ENCODE measurements around the gene CCDC85C.
A peak's percentile ranks its signal among the peaks of the same experiment; 100 is the strongest.

CCDC85C gene

GRCh38 chr14:99628887-99629618, 25.0 kb upstream of the CCDC85C start:
- TF ChIP-seq ZBTB7A (IDR thresholded peaks at IDR 0.05; ENCODE audit: low read depth) (no peak), RAD21 (IDR thresholded peaks at IDR 0.05; ENCODE audit: low read depth) (peak; percentile 99), USF1 (IDR thresholded peaks at IDR 0.05) (peak; percentile 83), TCF12 (IDR thresholded peaks at IDR 0.05; ENCODE audit: low read depth) (0 out of 2 replicates have a peak, but pooled peaks have one; percentile 18), MAX (IDR thresholded peaks at IDR 0.05) (peak; percentile 45; the same call in 1 of the 2 replicates)

- TF ChIP-seq ZBTB7A (IDR thresholded peaks at IDR 0.05; ENCODE audit: low read depth) (no peak), TAF1 (IDR thresholded peaks at IDR 0.05; ENCODE audit: low read depth) (no peak), MAX (IDR thresholded peaks at IDR 0.05) (no peak), RAD21 (IDR thresholded peaks at IDR 0.05; ENCODE audit: low read depth) (no peak), EGR1 (IDR thresholded peaks at IDR 0.05) (no peak), TEAD4 (IDR thresholded peaks at IDR 0.05) (no peak), FOXM1 (IDR thresholded peaks at IDR 0.05; ENCODE audit: borderline replicate concordance, low read depth) (no peak), NFIC (IDR thresholded peaks at IDR 0.05) (no peak), YY1 (IDR thresholded peaks at IDR 0.05; ENCODE audit: low read depth) (no peak), TCF12 (IDR thresholded peaks at IDR 0.05; ENCODE audit: low read depth) (no peak), EP300 (IDR thresholded peaks at IDR 0.05; ENCODE audit: borderline replicate concordance) (no peak), CEBPB (IDR thresholded peaks at IDR 0.05) (no peak), REST (IDR thresholded peaks at IDR 0.05; ENCODE audit: low read depth) (no peak)
Measured at GRCh38 chr14:99627510-99628381, 23.7 kb upstream of the CCDC85C start.

- TF ChIP-seq REST (IDR thresholded peaks at IDR 0.05; ENCODE audit: low read depth) (no peak), TCF12 (IDR thresholded peaks at IDR 0.05; ENCODE audit: low read depth) (no peak), TEAD4 (IDR thresholded peaks at IDR 0.05) (no peak), EP300 (IDR thresholded peaks at IDR 0.05; ENCODE audit: borderline replicate concordance) (no peak), RAD21 (IDR thresholded peaks at IDR 0.05; ENCODE audit: low read depth) (no peak), NFIC (IDR thresholded peaks at IDR 0.05) (no peak), CEBPB (IDR thresholded peaks at IDR 0.05) (no peak), USF1 (IDR thresholded peaks at IDR 0.05) (no peak), YY1 (IDR thresholded peaks at IDR 0.05; ENCODE audit: low read depth) (no peak), ZBTB7A (IDR thresholded peaks at IDR 0.05; ENCODE audit: low read depth) (no peak), FOXM1 (IDR thresholded peaks at IDR 0.05; ENCODE audit: borderline replicate concordance, low read depth) (no peak), CREB1 (IDR thresholded peaks at IDR 0.05; ENCODE audit: low read depth) (no peak), TAF1 (IDR thresholded peaks at IDR 0.05; ENCODE audit: low read depth) (no peak), MAX (IDR thresholded peaks at IDR 0.05) (no peak), EGR1 (IDR thresholded peaks at IDR 0.05) (no peak)
Measured at GRCh38 chr14:99627100-99627499, 23.1 kb upstream of the CCDC85C start.

GRCh38 chr14:99626041-99626648, 22.1 kb upstream of the CCDC85C start:
- TF ChIP-seq EGR1 (IDR thresholded peaks at IDR 0.05) (no peak), NFIC (IDR thresholded peaks at IDR 0.05) (no peak), REST (IDR thresholded peaks at IDR 0.05; ENCODE audit: low read depth) (no peak), YY1 (IDR thresholded peaks at IDR 0.05; ENCODE audit: low read depth) (no peak), CEBPB (IDR thresholded peaks at IDR 0.05) (no peak), TCF12 (IDR thresholded peaks at IDR 0.05; ENCODE audit: low read depth) (no peak), RAD21 (IDR thresholded peaks at IDR 0.05; ENCODE audit: low read depth) (no peak), EP300 (IDR thresholded peaks at IDR 0.05; ENCODE audit: borderline replicate concordance) (no peak), USF1 (IDR thresholded peaks at IDR 0.05) (no peak), CREB1 (IDR thresholded peaks at IDR 0.05; ENCODE audit: low read depth) (no peak)
